ENCODE measurements around the gene ZFP30. TPM values are rescaled to one million over a fixed set of nuclear protein-coding genes. Genes with fewer than 3 reads are reported as not detected.

ZFP30 gene
- total RNA-seq, 1 donor from 2014 or later: 20.2 TPM

DNA sequence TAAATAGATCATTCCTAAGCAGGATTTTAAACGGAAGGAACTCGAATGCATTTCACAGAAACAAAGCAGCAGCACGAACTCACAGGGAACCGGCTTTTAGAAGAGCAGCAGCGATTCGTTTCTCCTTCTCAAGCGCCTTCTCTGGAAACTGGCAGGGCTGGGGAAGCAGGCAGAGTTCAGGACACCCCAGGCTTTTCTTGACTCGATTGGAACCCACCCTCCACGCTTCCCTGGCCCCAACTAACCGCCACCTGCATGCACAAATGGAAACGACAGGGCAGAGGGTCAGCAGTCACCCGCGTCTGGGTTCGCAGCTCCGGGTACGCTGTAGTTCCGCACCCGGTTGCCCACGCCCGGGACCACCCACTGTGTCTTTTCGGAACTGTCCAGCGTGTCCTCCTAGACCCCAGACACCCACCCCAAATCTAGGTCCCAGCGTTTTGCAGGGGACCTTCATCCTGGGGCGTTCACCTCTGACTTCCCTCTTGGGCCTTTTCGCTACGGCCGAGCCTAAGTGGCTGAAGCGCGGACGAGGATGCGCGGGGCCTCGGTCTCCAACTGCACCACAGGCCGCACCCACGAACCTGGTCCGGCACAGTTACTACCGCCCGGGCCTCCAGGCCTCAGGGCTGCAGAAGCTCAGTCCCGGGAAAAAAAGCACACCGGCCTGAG is 500 bp downstream of the ZFP30 start:
- Mint-ChIP-seq H3K36me3 (ENCODE audit: low read depth, unreplicated experiment) (peaks cover 14% of the 10 kb centered on the region), H3K27ac (ENCODE audit: unreplicated experiment) (peak overlapping the region; percentile 67), H3K4me3 (ENCODE audit: unreplicated experiment) (peak overlapping the region; percentile 96), H3K27me3 (ENCODE audit: unreplicated experiment) (peaks cover 7% of the 10 kb centered on the region), H3K4me1 (ENCODE audit: unreplicated experiment) (peaks cover 14% of the 10 kb centered on the region), H3K9me3 (ENCODE audit: unreplicated experiment) (no peaks in the 10 kb centered on the region)
- DNase-seq (ENCODE audit: low spot score): peak; percentile 16
- TF ChIP-seq CTCF (IDR thresholded peaks at IDR 0.05; ENCODE audit: unreplicated experiment): no peak

DNA sequence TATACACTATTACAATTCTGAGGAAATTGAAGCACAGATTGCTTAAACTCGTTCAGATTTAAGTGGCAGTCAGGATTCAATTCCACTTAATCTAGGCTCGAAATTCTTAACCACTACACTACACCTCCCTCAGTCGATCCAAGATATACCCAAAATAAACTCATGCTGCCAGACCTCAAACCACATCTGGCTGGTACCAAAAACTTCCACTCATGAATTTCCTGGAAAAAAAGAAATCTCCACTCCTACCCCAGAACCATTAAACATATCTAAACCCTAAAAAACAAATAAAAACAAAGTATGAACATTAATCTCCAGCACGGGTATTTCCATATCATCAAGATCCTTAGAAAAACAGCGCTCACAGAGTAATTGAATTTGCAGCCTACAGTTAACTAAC is 1.1 kb downstream of the ZFP30 start:
- H3K9me3 Mint-ChIP-seq (ENCODE audit: unreplicated experiment): no peaks in the 10 kb centered on the region
- no peak for DNase-seq (ENCODE audit: low spot score)
- peak overlapping the region; percentile 96 for H3K4me3 Mint-ChIP-seq (ENCODE audit: unreplicated experiment)
- H3K27ac Mint-ChIP-seq (ENCODE audit: unreplicated experiment): peak overlapping the region; percentile 67
- H3K4me1 Mint-ChIP-seq (ENCODE audit: unreplicated experiment): peaks cover 14% of the 10 kb centered on the region
- peaks cover 14% of the 10 kb centered on the region for H3K36me3 Mint-ChIP-seq (ENCODE audit: low read depth, unreplicated experiment)
- no peak for TF ChIP-seq CTCF (IDR thresholded peaks at IDR 0.05; ENCODE audit: unreplicated experiment)
- H3K27me3 Mint-ChIP-seq (ENCODE audit: unreplicated experiment): peaks cover 7% of the 10 kb centered on the region

GRCh38 chr19:37635076-37636056 is 19.9 kb downstream of the ZFP30 start:
- peak overlapping the region; percentile 83 for H3K4me3 Mint-ChIP-seq (ENCODE audit: unreplicated experiment)
- H3K36me3 Mint-ChIP-seq (ENCODE audit: low read depth, unreplicated experiment): peaks cover 68% of the 10 kb centered on the region
- H3K27me3 Mint-ChIP-seq (ENCODE audit: unreplicated experiment): peaks cover 7% of the 10 kb centered on the region
- no peaks in the 10 kb centered on the region for H3K4me1 Mint-ChIP-seq (ENCODE audit: unreplicated experiment)
- H3K9me3 Mint-ChIP-seq (ENCODE audit: unreplicated experiment): peaks cover 46% of the 10 kb centered on the region
- no peak overlapping the region for H3K27ac Mint-ChIP-seq (ENCODE audit: unreplicated experiment)
- no peak for TF ChIP-seq CTCF (IDR thresholded peaks at IDR 0.05; ENCODE audit: unreplicated experiment)
- DNase-seq (ENCODE audit: low spot score): no peak

- H3K9me3 Mint-ChIP-seq (ENCODE audit: unreplicated experiment): peaks cover 8% of the 10 kb centered on the region
- H3K4me1 Mint-ChIP-seq (ENCODE audit: unreplicated experiment): peaks cover 17% of the 10 kb centered on the region
- no peak for DNase-seq (ENCODE audit: low spot score)
- peak overlapping the region; percentile 25 for H3K27ac Mint-ChIP-seq (ENCODE audit: unreplicated experiment)
- no peak for TF ChIP-seq CTCF (IDR thresholded peaks at IDR 0.05; ENCODE audit: unreplicated experiment)
- H3K36me3 Mint-ChIP-seq (ENCODE audit: low read depth, unreplicated experiment): peaks cover 18% of the 10 kb centered on the region
- peaks cover 7% of the 10 kb centered on the region for H3K27me3 Mint-ChIP-seq (ENCODE audit: unreplicated experiment)
- H3K4me3 Mint-ChIP-seq (ENCODE audit: unreplicated experiment): peak overlapping the region; percentile 97
These were observed 60.3 kb downstream of the ZFP30 start for GRCh38 chr19:37594982-37595382.

Data from endothelial cell (in vitro differentiated cells).